IMR-90 (cell line): ENCODE data around the gene TRIM26.
"Not testable (repeated sequence)": the region's sequence is repeated elsewhere in the genome, so short reads cannot be mapped to it uniquely, and the experiment has no call there.

Experiments
- CEBPB ChIP-seq: IDR thresholded peaks from 2 replicates; pipeline ENCODE4 v1.6.1; 2012; ENCODE audit warnings: low read depth, low read length, improper control_type of control experiment
- FOS ChIP-seq: fragments of 150-350 bp; IDR thresholded peaks from 2 replicates; pipeline ENCODE4 v1.6.1; 2016; ENCODE audit warnings: low read depth, low read length
- MAFK ChIP-seq: IDR thresholded peaks from 2 replicates; pipeline ENCODE4 v1.6.1; 2012; ENCODE audit warnings: low read depth, low read length, improper control_type of control experiment
- POLR2A ChIP-seq: IDR thresholded peaks from 2 replicates; pipeline ENCODE4 v1.6.1; 2012; ENCODE audit warnings: mild to moderate bottlenecking, low read depth, low read length
- RCOR1 ChIP-seq: IDR thresholded peaks from 2 replicates; pipeline ENCODE4 v1.6.1; 2012; ENCODE audit warnings: mild to moderate bottlenecking, low read length, improper control_type of control experiment; ENCODE audit not compliant: insufficient replicate concordance
- SMC3 ChIP-seq: fragments of 150-350 bp; IDR thresholded peaks from 2 replicates; pipeline ENCODE4 v1.6.1; 2016; ENCODE audit warnings: low read depth, mild to moderate bottlenecking, antibody characterized with exemption, low read length, moderate library complexity
- TF ChIP-seq, protein P1 (sequence below): conservative IDR thresholded peaks from 2 replicates; pipeline ENCODE4 v1.5.1; 2012; ENCODE audit warnings: mild to moderate bottlenecking, low read depth, low read length, improper control_type of control experiment

DNA sequence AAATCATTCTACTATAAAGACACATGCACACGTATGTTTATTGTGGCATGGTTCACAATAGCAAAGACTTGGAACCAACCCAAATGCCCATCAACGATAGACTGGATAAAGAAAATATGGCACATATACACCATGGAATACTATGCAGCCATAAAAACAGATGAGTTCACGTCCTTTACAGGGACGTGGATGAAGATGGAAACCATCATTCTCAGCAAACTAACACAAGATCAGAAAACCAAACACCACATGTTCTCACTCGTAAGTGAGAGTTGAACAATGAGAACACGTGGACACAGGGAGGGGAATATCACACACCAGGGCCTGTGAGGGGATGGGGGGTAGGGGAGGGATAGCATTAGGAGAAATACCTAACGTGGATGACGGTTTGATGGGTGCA is 73.0 kb downstream of the TRIM26 start:
- TF ChIP-seq, protein P1, sequence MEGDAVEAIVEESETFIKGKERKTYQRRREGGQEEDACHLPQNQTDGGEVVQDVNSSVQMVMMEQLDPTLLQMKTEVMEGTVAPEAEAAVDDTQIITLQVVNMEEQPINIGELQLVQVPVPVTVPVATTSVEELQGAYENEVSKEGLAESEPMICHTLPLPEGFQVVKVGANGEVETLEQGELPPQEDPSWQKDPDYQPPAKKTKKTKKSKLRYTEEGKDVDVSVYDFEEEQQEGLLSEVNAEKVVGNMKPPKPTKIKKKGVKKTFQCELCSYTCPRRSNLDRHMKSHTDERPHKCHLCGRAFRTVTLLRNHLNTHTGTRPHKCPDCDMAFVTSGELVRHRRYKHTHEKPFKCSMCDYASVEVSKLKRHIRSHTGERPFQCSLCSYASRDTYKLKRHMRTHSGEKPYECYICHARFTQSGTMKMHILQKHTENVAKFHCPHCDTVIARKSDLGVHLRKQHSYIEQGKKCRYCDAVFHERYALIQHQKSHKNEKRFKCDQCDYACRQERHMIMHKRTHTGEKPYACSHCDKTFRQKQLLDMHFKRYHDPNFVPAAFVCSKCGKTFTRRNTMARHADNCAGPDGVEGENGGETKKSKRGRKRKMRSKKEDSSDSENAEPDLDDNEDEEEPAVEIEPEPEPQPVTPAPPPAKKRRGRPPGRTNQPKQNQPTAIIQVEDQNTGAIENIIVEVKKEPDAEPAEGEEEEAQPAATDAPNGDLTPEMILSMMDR, result not testable (repeated sequence)
- not testable (repeated sequence) for TF ChIP-seq FOS, MAFK, SMC3, CEBPB, POLR2A, RCOR1
